Smooth muscle cell (in vitro differentiated cells): ENCODE results near the gene EEF1G. TPM values are rescaled to one million over a fixed set of nuclear protein-coding genes. Genes with fewer than 3 reads are reported as not detected.
A peak's percentile ranks its signal among the peaks of the same experiment; 100 is the strongest.

Source experiments
- DNase-seq: peaks from one replicate; lab custom pipeline; 2025; ENCODE audit not compliant: unreplicated experiment; lab: John Stamatoyannopoulos, UW
- H2AFZ ChIP-seq: fragments of 200-600 bp; sonication (generic); 2 replicates; pipeline ENCODE4 v1.6.0; 2016; ENCODE audit warnings: antibody characterized with exemption, low read depth, mild to moderate bottlenecking
- H3F3A ChIP-seq: fragments of 200-600 bp; sonication (generic); 2 replicates; pipeline ENCODE4 v1.6.0; 2017; ENCODE audit warnings: antibody characterized with exemption, low read depth
- H3K27ac ChIP-seq: fragments of 200-600 bp; sonication (generic); 2 replicates; pipeline ENCODE4 v1.5.1; 2016; ENCODE audit warnings: low read depth, mild to moderate bottlenecking
- H3K27me3 ChIP-seq: fragments of 200-600 bp; sonication (generic); 2 replicates; pipeline ENCODE4 v1.6.1; 2016; ENCODE audit warnings: low read depth, mild to moderate bottlenecking
- H3K36me3 ChIP-seq: fragments of 200-600 bp; sonication (generic); 2 replicates; pipeline ENCODE4 v1.5.1; 2016; ENCODE audit warnings: low read depth
- H3K4me1 ChIP-seq: fragments of 200-600 bp; sonication (generic); 2 replicates; pipeline ENCODE4 v1.5.1; 2016; ENCODE audit warnings: low read depth
- H3K4me2 ChIP-seq: fragments of 200-600 bp; sonication (generic); 2 replicates; pipeline ENCODE4 v1.6.0; 2016; ENCODE audit warnings: mild to moderate bottlenecking
- H3K4me3 ChIP-seq: fragments of 200-600 bp; sonication (generic); 2 replicates; pipeline ENCODE4 v1.5.1; 2016; ENCODE audit warnings: mild to moderate bottlenecking
- H3K79me2 ChIP-seq: fragments of 200-600 bp; sonication (generic); 2 replicates; pipeline ENCODE4 v1.6.0; 2016; ENCODE audit warnings: low read depth, mild to moderate bottlenecking
- H3K9ac ChIP-seq: fragments of 200-600 bp; sonication (generic); 2 replicates; pipeline ENCODE4 v1.6.0; 2016; ENCODE audit warnings: low read depth
- H3K9me3 ChIP-seq: fragments of 200-600 bp; sonication (generic); replicated peaks from 2 replicates; pipeline ENCODE4 v1.5.1; 2016; ENCODE audit warnings: low read depth
- H4K20me1 ChIP-seq: fragments of 200-600 bp; sonication (generic); 2 replicates; pipeline ENCODE4 v1.6.0; 2016; ENCODE audit warnings: low read depth
- CTCF ChIP-seq: fragments of 200-600 bp; sonication (generic); IDR thresholded peaks from 2 replicates; pipeline ENCODE4 v1.5.1; 2017; ENCODE audit warnings: borderline replicate concordance, mild to moderate bottlenecking, antibody characterized with exemption; ENCODE audit not compliant: insufficient read depth, poor library complexity, severe bottlenecking
- WGBS: methylation state at CpG from one replicate; pipeline ENCODE4 v1.1.7; 2016; ENCODE audit warnings: low lambda C conversion rate; 5-methylcytosine and 5-hydroxymethylcytosine counted together
- polyA plus RNA-seq: library from polyadenylated mRNA; unstranded; fragments of >200 nt; fragmentation: Nextera tagmentation; extraction: Ambion mirVana; gene quantifications from 2 replicates; pipeline ENCODE4 v1.2.1, GENCODE V29; 2016
- total RNA-seq: library from RNA; depleted of rRNA; stranded (reverse); fragments of >200 nt; gene quantifications from 2 replicates; pipeline ENCODE4 v1.2.3, GENCODE V29; 2014

Gene EEF1G
- total and polyA plus RNA-seq, 2 experiments from 2014 or later, result 433 to 773 TPM

- under 1% methylated on average over 57 of the region's 83 CpGs for WGBS
- H3K4me2 ChIP-seq, result peak within 1 kb of the TSS; percentile 95
- peak within 1 kb of the TSS; percentile 91 for H3K4me3 ChIP-seq
- peaks cover 30% of the 10 kb centered on the region for H3K79me2 ChIP-seq
- peaks cover 19% of the 10 kb centered on the region for H3K4me1 ChIP-seq
- TF ChIP-seq CTCF, result no peak
- H3K9ac ChIP-seq, result peak within 1 kb of the TSS; percentile 97
- H3F3A ChIP-seq, result peaks cover 11% of the 10 kb centered on the region
- H3K9me3 ChIP-seq, result no peaks in the 10 kb centered on the region
- H4K20me1 ChIP-seq, result peaks cover 31% of the 10 kb centered on the region
- H2AFZ ChIP-seq, result peak within 1 kb of the TSS; percentile 89
- DNase-seq, result peak; percentile 94
- no peaks in the 10 kb centered on the region for H3K27me3 ChIP-seq
- peak within 1 kb of the TSS; percentile 82 for H3K27ac ChIP-seq
- H3K36me3 ChIP-seq, result no peaks in the 10 kb centered on the region
Measured at GRCh38 chr11:62601372-62602140, 27.9 kb upstream of the EEF1G start, which contains the start of gene MTA2. Gene MTA2, minus strand, starts transcription at chr11:62601865. Its CDS starts 415 bp downstream, at chr11:62601450.

GRCh38 chr11:62601122-62601371, 27.4 kb upstream of the EEF1G start:
- no peaks in the 10 kb centered on the region for H3K36me3 ChIP-seq
- peak overlapping the region; percentile 89 for H2AFZ ChIP-seq
- peaks cover 31% of the 10 kb centered on the region for H4K20me1 ChIP-seq
- peak overlapping the region; percentile 82 for H3K27ac ChIP-seq
- peak overlapping the region; percentile 95 for H3K4me2 ChIP-seq
- H3K27me3 ChIP-seq, result no peaks in the 10 kb centered on the region
- peak overlapping the region; percentile 97 for H3K9ac ChIP-seq
- H3K4me3 ChIP-seq, result peak overlapping the region; percentile 91
- WGBS, result under 1% methylated on average over 27 of the region's 30 CpGs
- H3K79me2 ChIP-seq, result peaks cover 30% of the 10 kb centered on the region
- no peak for TF ChIP-seq CTCF
- H3K9me3 ChIP-seq, result no peaks in the 10 kb centered on the region
- peaks cover 19% of the 10 kb centered on the region for H3K4me1 ChIP-seq
- DNase-seq, result no peak
- peaks cover 11% of the 10 kb centered on the region for H3F3A ChIP-seq

- Histone ChIP-seq H3K27ac (peak overlapping the region; percentile 82), H3K27me3 (no peaks in the 10 kb centered on the region), H3K9me3 (no peaks in the 10 kb centered on the region), H3K4me2 (peak overlapping the region; percentile 95), H2AFZ (peak overlapping the region; percentile 89), H3K79me2 (peaks cover 30% of the 10 kb centered on the region), H3K9ac (peak overlapping the region; percentile 97), H3K4me1 (peaks cover 19% of the 10 kb centered on the region), H3F3A (peaks cover 11% of the 10 kb centered on the region), H3K36me3 (no peaks in the 10 kb centered on the region), H4K20me1 (peaks cover 31% of the 10 kb centered on the region), H3K4me3 (peak overlapping the region; percentile 91)
- no peak for TF ChIP-seq CTCF
- no peak for DNase-seq
- 2% methylated on average over 21 of the region's 26 CpGs for WGBS
Measured at GRCh38 chr11:62600367-62601121, 26.9 kb upstream of the EEF1G start.
